Activated CD4-positive, CD25-positive, alpha-beta regulatory T cell treated with anti-CD3 and anti-CD28 coated beads, Interleukin-2, amount 50 U/mL, for 16 hours (primary cell): Measurements from ENCODE around the gene TRERF1.

Experiments
- DNase-seq: peaks from one replicate; pipeline ENCODE4 v3.0.0-alpha.2; 2020; ENCODE audit warnings: low read depth, low spot score

The TRERF1 gene

GRCh38 chr6:42426191-42426590, 25.5 kb downstream of the TRERF1 start:
- DNase-seq: no peak

- DNase-seq: no peak
Measured at GRCh38 chr6:42424906-42425474, 26.7 kb downstream of the TRERF1 start.

- no peak for DNase-seq
Measured at GRCh38 chr6:42423244-42423643, 28.5 kb downstream of the TRERF1 start.

GRCh38 chr6:42420741-42421140, 31.0 kb downstream of the TRERF1 start:
- no peak for DNase-seq

GRCh38 chr6:42419490-42420280, 32.0 kb downstream of the TRERF1 start:
- no peak for DNase-seq

GRCh38 chr6:42418724-42419123, 33.0 kb downstream of the TRERF1 start:
- no peak for DNase-seq

GRCh38 chr6:42417641-42418112, 34.0 kb downstream of the TRERF1 start:
- DNase-seq: no peak

- no peak for DNase-seq
Measured at GRCh38 chr6:42411406-42411805, 40.3 kb downstream of the TRERF1 start.

- no peak for DNase-seq
Measured at GRCh38 chr6:42410861-42411260, 40.9 kb downstream of the TRERF1 start.

- DNase-seq: no peak
Measured at GRCh38 chr6:42409581-42409980, 42.1 kb downstream of the TRERF1 start.

GRCh38 chr6:42407379-42407778, 44.3 kb downstream of the TRERF1 start:
- DNase-seq: no peak

GRCh38 chr6:42406306-42407280, 45.1 kb downstream of the TRERF1 start:
- no peak for DNase-seq

- no peak for DNase-seq
Measured at GRCh38 chr6:42405021-42405420, 46.7 kb downstream of the TRERF1 start.

GRCh38 chr6:42404484-42404883, 47.2 kb downstream of the TRERF1 start:
- DNase-seq: no peak

- DNase-seq: no peak
Measured at GRCh38 chr6:42403831-42404230, 47.9 kb downstream of the TRERF1 start.

GRCh38 chr6:42403421-42403820, 48.3 kb downstream of the TRERF1 start:
- no peak for DNase-seq

GRCh38 chr6:42402184-42402583, 49.5 kb downstream of the TRERF1 start:
- DNase-seq: peak; percentile 39

GRCh38 chr6:42401613-42401951, 50.1 kb downstream of the TRERF1 start:
- DNase-seq: no peak

GRCh38 chr6:42400886-42401612, 50.7 kb downstream of the TRERF1 start:
- no peak for DNase-seq

GRCh38 chr6:42400061-42400760, 51.5 kb downstream of the TRERF1 start:
- DNase-seq: no peak

- DNase-seq: no peak
Measured at GRCh38 chr6:42396720-42397119, 55.0 kb downstream of the TRERF1 start.
